Measurements from ENCODE around the gene PLCD3. TPM values are rescaled to one million over a fixed set of nuclear protein-coding genes. Genes with fewer than 3 reads are reported as not detected.

The PLCD3 gene
- total and polyA plus RNA-seq, 2 of the 13 experiments (the other 11 are each of a cell fraction or from before 2014, with no cell fraction given) = 11.3 to 39.1 TPM

DNA sequence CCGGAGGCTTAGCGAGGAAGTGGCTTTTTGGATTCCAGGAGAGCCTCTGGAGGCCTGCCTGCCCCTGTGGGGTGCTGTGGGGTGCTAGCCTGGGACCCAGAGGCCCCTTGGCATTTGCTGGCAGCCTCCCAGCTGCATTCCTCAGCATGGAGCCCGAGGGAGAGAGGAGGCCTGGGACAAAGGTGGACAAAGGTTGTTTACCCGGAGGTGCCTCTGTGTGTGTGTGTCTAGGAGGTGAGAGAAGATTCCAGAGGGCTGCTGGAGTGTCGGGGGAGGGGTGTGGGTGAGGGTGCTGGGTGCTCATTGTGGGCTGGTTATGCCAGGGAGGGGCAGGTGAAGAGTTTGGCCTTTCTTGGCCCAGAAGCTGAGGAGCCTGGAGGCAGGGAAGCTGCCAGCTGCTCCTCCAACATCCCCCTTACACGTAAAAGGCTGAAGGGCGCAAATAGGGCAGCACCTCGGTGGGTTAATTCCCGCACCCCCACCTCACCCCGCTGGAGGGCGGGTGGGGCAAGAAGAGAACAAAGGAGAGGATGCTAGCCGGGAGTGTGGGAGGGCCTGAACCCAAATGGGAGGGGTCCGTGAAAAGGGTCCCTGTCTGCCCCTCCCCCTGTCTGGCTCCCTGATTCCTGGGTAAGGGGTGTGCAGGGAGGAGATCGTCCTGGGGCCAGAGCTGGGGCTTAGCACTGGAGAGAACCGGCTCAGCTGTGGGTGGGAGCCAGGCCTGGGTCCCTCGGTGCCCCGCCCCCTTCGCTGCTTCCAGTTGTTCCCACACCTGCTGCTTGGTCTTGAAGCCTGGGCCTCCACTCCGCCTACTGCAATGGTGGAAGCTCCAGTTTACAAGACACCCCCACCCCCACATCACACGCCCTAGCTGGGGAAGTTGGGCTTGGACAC is 39.3 kb upstream of the PLCD3 start (continued):
- TF ChIP-seq, protein P1, sequence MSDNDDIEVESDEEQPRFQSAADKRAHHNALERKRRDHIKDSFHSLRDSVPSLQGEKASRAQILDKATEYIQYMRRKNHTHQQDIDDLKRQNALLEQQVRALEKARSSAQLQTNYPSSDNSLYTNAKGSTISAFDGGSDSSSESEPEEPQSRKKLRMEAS (IDR thresholded peaks at IDR 0.05) = peak; percentile 78
- TF ChIP-seq ZNF546 (CRISPR knock-in tag; conservative IDR thresholded peaks at IDR 0.05) (no peak), ZBTB39 (CRISPR knock-in tag; IDR thresholded peaks at IDR 0.05) (no peak), KLF9 (CRISPR knock-in tag; IDR thresholded peaks at IDR 0.05; ENCODE audit: low read depth) (peak; percentile 77), POLR2G (IDR thresholded peaks at IDR 0.05; ENCODE audit: low read depth, low read length) (peak; percentile 68), ZNF891 (CRISPR knock-in tag; IDR thresholded peaks at IDR 0.05) (peak; percentile 47), PAXIP1 (CRISPR knock-in tag; conservative IDR thresholded peaks at IDR 0.05) (peak; percentile 98), ZSCAN9 (CRISPR knock-in tag; IDR thresholded peaks at IDR 0.05; ENCODE audit: borderline replicate concordance) (peak; percentile 72; the same call in 1 of the 2 replicates), MYC (CRISPR knock-in tag; IDR thresholded peaks at IDR 0.05; ENCODE audit: borderline replicate concordance) (no peak), ZNF207 (IDR thresholded peaks at IDR 0.05; ENCODE audit: borderline replicate concordance) (no peak), ZNF563 (CRISPR knock-in tag; IDR thresholded peaks at IDR 0.05) (0 out of 2 replicates have a peak, but pooled peaks have one; percentile 77), SP5 (CRISPR knock-in tag; IDR thresholded peaks at IDR 0.05; ENCODE audit: borderline replicate concordance, low read depth) (peak; percentile 87; the same call in 1 of the 2 replicates), NR2F2 (IDR thresholded peaks at IDR 0.05; ENCODE audit: borderline replicate concordance, low read depth) (peak; percentile 20; the same call in 1 of the 2 replicates), ATF2 (CRISPR knock-in tag; IDR thresholded peaks at IDR 0.05) (0 out of 2 replicates have a peak, but pooled peaks have one; percentile 29), ZNF512 (CRISPR knock-in tag; IDR thresholded peaks at IDR 0.05) (0 out of 2 replicates have a peak, but pooled peaks have one; percentile 5)
- TF ChIP-seq, protein P2, sequence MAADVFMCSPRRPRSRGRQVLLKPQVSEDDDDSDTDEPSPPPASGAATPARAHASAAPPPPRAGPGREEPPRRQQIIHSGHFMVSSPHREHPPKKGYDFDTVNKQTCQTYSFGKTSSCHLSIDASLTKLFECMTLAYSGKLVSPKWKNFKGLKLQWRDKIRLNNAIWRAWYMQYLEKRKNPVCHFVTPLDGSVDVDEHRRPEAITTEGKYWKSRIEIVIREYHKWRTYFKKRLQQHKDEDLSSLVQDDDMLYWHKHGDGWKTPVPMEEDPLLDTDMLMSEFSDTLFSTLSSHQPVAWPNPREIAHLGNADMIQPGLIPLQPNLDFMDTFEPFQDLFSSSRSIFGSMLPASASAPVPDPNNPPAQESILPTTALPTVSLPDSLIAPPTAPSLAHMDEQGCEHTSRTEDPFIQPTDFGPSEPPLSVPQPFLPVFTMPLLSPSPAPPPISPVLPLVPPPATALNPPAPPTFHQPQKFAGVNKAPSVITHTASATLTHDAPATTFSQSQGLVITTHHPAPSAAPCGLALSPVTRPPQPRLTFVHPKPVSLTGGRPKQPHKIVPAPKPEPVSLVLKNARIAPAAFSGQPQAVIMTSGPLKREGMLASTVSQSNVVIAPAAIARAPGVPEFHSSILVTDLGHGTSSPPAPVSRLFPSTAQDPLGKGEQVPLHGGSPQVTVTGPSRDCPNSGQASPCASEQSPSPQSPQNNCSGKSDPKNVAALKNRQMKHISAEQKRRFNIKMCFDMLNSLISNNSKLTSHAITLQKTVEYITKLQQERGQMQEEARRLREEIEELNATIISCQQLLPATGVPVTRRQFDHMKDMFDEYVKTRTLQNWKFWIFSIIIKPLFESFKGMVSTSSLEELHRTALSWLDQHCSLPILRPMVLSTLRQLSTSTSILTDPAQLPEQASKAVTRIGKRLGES (CRISPR knock-in tag; IDR thresholded peaks at IDR 0.05; ENCODE audit: borderline replicate concordance) = no peak
